ENCODE data around the gene FAM186B.

GRCh38 chr12:49603721-49604120 is 1.7 kb downstream of the FAM186B start:
- TF ChIP-seq CTCF (IDR thresholded peaks at IDR 0.05; ENCODE audit: low read depth, low read length): no peak
- TF ChIP-seq EZH2phosphoT487 (IDR thresholded peaks at IDR 0.05; ENCODE audit: low read depth): no peak
